Nephron progenitor cell (in vitro differentiated cells): ENCODE measurements around the gene INHBE.

Experiments
- DNase-seq: peaks from one replicate; pipeline ENCODE4 v3.0.0; 2021
- H3K27ac Mint-ChIP-seq: 2 replicates; pipeline ENCODE4 v1.8.0; 2021; ENCODE audit warnings: mild to moderate bottlenecking, moderate library complexity, mixed read lengths
- H3K27me3 Mint-ChIP-seq: 2 replicates; pipeline ENCODE4 v1.8.0; 2021; ENCODE audit warnings: mild to moderate bottlenecking, low read depth, mixed read lengths; ENCODE audit not compliant: poor library complexity
- H3K36me3 Mint-ChIP-seq: 2 replicates; pipeline ENCODE4 v1.8.0; 2021; ENCODE audit warnings: low read depth, mixed read lengths
- H3K4me1 Mint-ChIP-seq: 2 replicates; pipeline ENCODE4 v1.8.0; 2021; ENCODE audit warnings: mixed read lengths
- H3K4me3 Mint-ChIP-seq: 2 replicates; pipeline ENCODE4 v1.8.0; 2021; ENCODE audit warnings: mild to moderate bottlenecking, moderate library complexity, mixed read lengths
- H3K9me3 Mint-ChIP-seq: 2 replicates; pipeline ENCODE4 v1.8.0; 2021; ENCODE audit warnings: mild to moderate bottlenecking, moderate library complexity, mixed read lengths
- CTCF ChIP-seq: fragments of 200-600 bp; sonication (generic); IDR thresholded peaks from 2 replicates; pipeline ENCODE4 v1.5.0; 2021; ENCODE audit warnings: antibody characterized with exemption

INHBE gene

GRCh38 chr12:57476993-57477709 lies 22.0 kb downstream of the INHBE start:
- H3K4me3 Mint-ChIP-seq = peak overlapping the region; percentile 46
- H3K36me3 Mint-ChIP-seq = no peaks in the 10 kb centered on the region
- no peak for DNase-seq
- H3K27me3 Mint-ChIP-seq = peaks cover 100% of the 10 kb centered on the region
- no peak overlapping the region for H3K27ac Mint-ChIP-seq
- H3K9me3 Mint-ChIP-seq = no peaks in the 10 kb centered on the region
- TF ChIP-seq CTCF = no peak
- peaks cover 46% of the 10 kb centered on the region for H3K4me1 Mint-ChIP-seq

- DNase-seq = no peak
- Mint-ChIP-seq H3K9me3 (no peaks in the 10 kb centered on the region), H3K27ac (no peak overlapping the region), H3K4me3 (peak overlapping the region; percentile 28), H3K4me1 (peaks cover 46% of the 10 kb centered on the region), H3K27me3 (peaks cover 99% of the 10 kb centered on the region), H3K36me3 (no peaks in the 10 kb centered on the region)
- TF ChIP-seq CTCF = no peak
These were observed 22.9 kb downstream of the INHBE start for GRCh38 chr12:57477710-57478681.

GRCh38 chr12:57479043-57479375 lies 23.9 kb downstream of the INHBE start:
- no peak for TF ChIP-seq CTCF
- H3K4me3 Mint-ChIP-seq = no peak overlapping the region
- peaks cover 46% of the 10 kb centered on the region for H3K4me1 Mint-ChIP-seq
- no peaks in the 10 kb centered on the region for H3K36me3 Mint-ChIP-seq
- H3K9me3 Mint-ChIP-seq = no peaks in the 10 kb centered on the region
- peaks cover 96% of the 10 kb centered on the region for H3K27me3 Mint-ChIP-seq
- DNase-seq = no peak
- H3K27ac Mint-ChIP-seq = no peak overlapping the region

GRCh38 chr12:57479376-57480115 lies 24.4 kb downstream of the INHBE start, which contains the start of gene ARHGAP9:
ARHGAP9 (minus strand) TSS chr12:57479866; CDS start chr12:57479406, 460 bp downstream.
- no peak within 1 kb of the TSS for H3K4me3 Mint-ChIP-seq
- H3K27ac Mint-ChIP-seq = no peak within 1 kb of the TSS
- TF ChIP-seq CTCF = no peak
- no peak for DNase-seq
- H3K9me3 Mint-ChIP-seq = no peaks in the 10 kb centered on the region
- no peaks in the 10 kb centered on the region for H3K36me3 Mint-ChIP-seq
- peaks cover 46% of the 10 kb centered on the region for H3K4me1 Mint-ChIP-seq
- H3K27me3 Mint-ChIP-seq = peaks cover 91% of the 10 kb centered on the region

- DNase-seq = no peak
- no peaks in the 10 kb centered on the region for H3K9me3 Mint-ChIP-seq
- no peak overlapping the region for H3K27ac Mint-ChIP-seq
- peaks cover 30% of the 10 kb centered on the region for H3K4me1 Mint-ChIP-seq
- H3K4me3 Mint-ChIP-seq = no peak overlapping the region
- TF ChIP-seq CTCF = no peak
- H3K36me3 Mint-ChIP-seq = no peaks in the 10 kb centered on the region
- peaks cover 70% of the 10 kb centered on the region for H3K27me3 Mint-ChIP-seq
These were observed 26.6 kb downstream of the INHBE start for GRCh38 chr12:57481671-57482070.
